HEK293 (cell line): ENCODE data around the gene FADD.

ENCODE experiments used
- CTCF ChIA-PET: fragments of 350-600 bp; formaldehyde crosslinking; extraction: SDS; loops from one replicate; lab custom pipeline; 2021; ENCODE audit warnings: antibody characterized with exemption; lab: Yijun Ruan, JAX
- POLR2A ChIA-PET: fragments of 300-600 bp; formaldehyde crosslinking; extraction: SDS; loops from one replicate; lab custom pipeline; 2020; ENCODE audit warnings: antibody characterized with exemption, inconsistent platforms; lab: Yijun Ruan, JAX
- H3K27ac ChIP-seq: fragments of 200-500 bp; sonication (Bioruptor generic); 2 replicates; pipeline ENCODE4 v1.5.1; 2014; ENCODE audit warnings: low read depth, low read length, control low read depth, inconsistent platforms; ENCODE audit errors: extremely low read depth
- H3K36me3 ChIP-seq, 2 experiments: fragments of 200-500 bp in 1 of 2; sonication (Bioruptor generic) in 1 of 2; 1 replicate in 1 of 2; 2 replicates in 1 of 2; pipeline ENCODE4 v1.5.1; 2014 to 2017; ENCODE audit warnings: inconsistent platforms in 2 of 2, low read length in 2 of 2; ENCODE audit not compliant: control insufficient read depth in 2 of 2, insufficient read depth in 1 of 2
- H3K4me1 ChIP-seq: fragments of 200-500 bp; sonication (Bioruptor generic); 2 replicates; pipeline ENCODE4 v1.5.1; 2014; ENCODE audit warnings: mild to moderate bottlenecking, low read length, inconsistent platforms; ENCODE audit not compliant: control insufficient read depth, insufficient read depth
- H3K4me3 ChIP-seq: 2 replicates; pipeline ENCODE4 v1.5.1; 2011; ENCODE audit warnings: low read depth, mild to moderate bottlenecking, control low read depth, low read length, moderate library complexity
- H3K9me3 ChIP-seq: fragments of 200-500 bp; sonication (Bioruptor generic); 2 replicates; pipeline ENCODE4 v1.5.1; 2014; ENCODE audit warnings: low read depth, low read length, inconsistent platforms; ENCODE audit not compliant: control insufficient read depth, insufficient read depth
- GLIS1 ChIP-seq: fragments of 450-650 bp; formaldehyde crosslinking; IDR thresholded peaks from 2 replicates; pipeline ENCODE4 v1.5.1; 2016; ENCODE audit warnings: missing biosample characterization, missing genetic modification characterization
- MYNN ChIP-seq: fragments of 450-650 bp; formaldehyde crosslinking; IDR thresholded peaks from 2 replicates; pipeline ENCODE4 v1.5.1; 2016; ENCODE audit warnings: missing biosample characterization, missing genetic modification characterization, borderline replicate concordance
- OVOL3 ChIP-seq: fragments of 450-650 bp; formaldehyde crosslinking; IDR thresholded peaks from 2 replicates; pipeline ENCODE4 v1.5.1; 2016; ENCODE audit warnings: missing biosample characterization, missing genetic modification characterization
- SCRT2 ChIP-seq: fragments of 450-650 bp; formaldehyde crosslinking; IDR thresholded peaks from 2 replicates; pipeline ENCODE4 v1.5.1; 2016; ENCODE audit warnings: missing biosample characterization, missing genetic modification characterization
- SP2 ChIP-seq: fragments of 450-650 bp; formaldehyde crosslinking; IDR thresholded peaks from 2 replicates; pipeline ENCODE4 v1.5.1; 2016; ENCODE audit warnings: missing biosample characterization, missing genetic modification characterization
- SP3 ChIP-seq: fragments of 450-650 bp; formaldehyde crosslinking; IDR thresholded peaks from 2 replicates; pipeline ENCODE4 v1.5.1; 2016; ENCODE audit warnings: missing biosample characterization, missing genetic modification characterization
- SP7 ChIP-seq: fragments of 450-650 bp; formaldehyde crosslinking; IDR thresholded peaks from 2 replicates; pipeline ENCODE4 v1.5.1; 2016; ENCODE audit warnings: missing biosample characterization, missing genetic modification characterization
- YY1 ChIP-seq: fragments of 450-650 bp; formaldehyde crosslinking; IDR thresholded peaks from 2 replicates; pipeline ENCODE4 v1.5.1; 2018; ENCODE audit warnings: missing biosample characterization, missing genetic modification characterization
- ZBTB17 ChIP-seq: fragments of 450-650 bp; formaldehyde crosslinking; IDR thresholded peaks from 2 replicates; pipeline ENCODE4 v1.5.1; 2016; ENCODE audit warnings: missing biosample characterization, missing genetic modification characterization
- ZBTB20 ChIP-seq: fragments of 450-650 bp; formaldehyde crosslinking; IDR thresholded peaks from 2 replicates; pipeline ENCODE4 v1.5.1; 2016; ENCODE audit warnings: missing biosample characterization, missing genetic modification characterization
- ZBTB6 ChIP-seq: fragments of 450-650 bp; formaldehyde crosslinking; IDR thresholded peaks from 2 replicates; pipeline ENCODE4 v1.5.1; 2017; ENCODE audit warnings: missing biosample characterization, missing genetic modification characterization
- ZBTB8A ChIP-seq: fragments of 450-650 bp; formaldehyde crosslinking; IDR thresholded peaks from 2 replicates; pipeline ENCODE4 v1.5.1; 2016; ENCODE audit warnings: missing biosample characterization, missing genetic modification characterization
- ZEB2 ChIP-seq: fragments of 450-650 bp; formaldehyde crosslinking; IDR thresholded peaks from 2 replicates; pipeline ENCODE4 v1.5.1; 2016; ENCODE audit warnings: missing biosample characterization, missing genetic modification characterization
- ZFP3 ChIP-seq: fragments of 450-650 bp; formaldehyde crosslinking; IDR thresholded peaks from 2 replicates; pipeline ENCODE4 v1.5.1; 2016; ENCODE audit warnings: low read depth, missing biosample characterization, missing genetic modification characterization
- ZIC2 ChIP-seq: fragments of 450-650 bp; formaldehyde crosslinking; IDR thresholded peaks from 2 replicates; pipeline ENCODE4 v1.5.1; 2016; ENCODE audit warnings: missing biosample characterization, missing genetic modification characterization
- ZNF157 ChIP-seq: fragments of 450-650 bp; formaldehyde crosslinking; IDR thresholded peaks from 2 replicates; pipeline ENCODE4 v1.5.1; 2016; ENCODE audit warnings: missing biosample characterization, missing genetic modification characterization
- ZNF2 ChIP-seq: fragments of 450-650 bp; formaldehyde crosslinking; IDR thresholded peaks from 2 replicates; pipeline ENCODE4 v1.5.1; 2016; ENCODE audit warnings: missing biosample characterization, missing genetic modification characterization
- ZNF423 ChIP-seq: fragments of 450-650 bp; formaldehyde crosslinking; IDR thresholded peaks from 2 replicates; pipeline ENCODE4 v1.5.1; 2016; ENCODE audit warnings: missing biosample characterization, missing genetic modification characterization
- ZNF549 ChIP-seq: fragments of 450-650 bp; IDR thresholded peaks from 2 replicates; pipeline ENCODE4 v1.5.1; 2018; ENCODE audit warnings: missing biosample characterization, missing genetic modification characterization, mild to moderate bottlenecking, inconsistent platforms, moderate library complexity
- ZNF561 ChIP-seq: fragments of 450-650 bp; IDR thresholded peaks from 2 replicates; pipeline ENCODE4 v1.5.1; 2018; ENCODE audit warnings: missing biosample characterization, missing genetic modification characterization, borderline replicate concordance
- ZNF701 ChIP-seq: fragments of 450-650 bp; formaldehyde crosslinking; IDR thresholded peaks from 2 replicates; pipeline ENCODE4 v1.5.1; 2016; ENCODE audit warnings: missing biosample characterization, missing genetic modification characterization
- ZNF792 ChIP-seq: fragments of 450-650 bp; formaldehyde crosslinking; IDR thresholded peaks from 2 replicates; pipeline ENCODE4 v1.5.1; 2016; ENCODE audit warnings: missing biosample characterization, missing genetic modification characterization
- ZSCAN16 ChIP-seq: fragments of 450-650 bp; formaldehyde crosslinking; IDR thresholded peaks from 2 replicates; pipeline ENCODE4 v1.5.1; 2016; ENCODE audit warnings: missing biosample characterization, missing genetic modification characterization
- ZXDB ChIP-seq: fragments of 450-650 bp; formaldehyde crosslinking; IDR thresholded peaks from 2 replicates; pipeline ENCODE4 v1.5.1; 2016; ENCODE audit warnings: missing biosample characterization, missing genetic modification characterization
- TF ChIP-seq, protein P1 (sequence below): fragments of 450-650 bp; formaldehyde crosslinking; IDR thresholded peaks from 2 replicates; pipeline ENCODE4 v1.5.1; 2016; ENCODE audit warnings: missing biosample characterization, missing genetic modification characterization
- TF ChIP-seq, protein P2 (sequence below): IDR thresholded peaks from 2 replicates; pipeline ENCODE4 v1.6.1; 2011; ENCODE audit warnings: mild to moderate bottlenecking, low read depth, low read length, borderline replicate concordance
- TF ChIP-seq, protein P3 (sequence below): fragments of 450-650 bp; formaldehyde crosslinking; IDR thresholded peaks from 2 replicates; pipeline ENCODE4 v1.5.1; 2016; ENCODE audit warnings: missing biosample characterization, missing genetic modification characterization
- TF ChIP-seq, protein P4 (sequence below): sonication (generic); formaldehyde crosslinking; IDR thresholded peaks from 2 replicates; pipeline ENCODE4 v1.8.1; 2022; ENCODE audit warnings: mild to moderate bottlenecking, moderate library complexity, missing genetic modification reagents
- TF ChIP-seq, protein P5 (sequence below): fragments of 450-650 bp; formaldehyde crosslinking; optimal IDR thresholded peaks from 2 replicates; pipeline ENCODE3; 2016; ENCODE audit warnings: missing biosample characterization, mild to moderate bottlenecking, missing genetic modification characterization

FADD gene

GRCh38 chr11:70202920-70203750 lies at the start of gene FADD:
FADD (plus strand) TSS chr11:70203296; CDS start chr11:70203460, 164 bp downstream.
- no peaks in the 10 kb centered on the region for H3K9me3 ChIP-seq
- POLR2A ChIA-PET = interaction anchor here (1.1 to 1.7 kb wide), 3 partner anchors 41 to 68 kb away, joined by 3 to 8 read pairs (median 6); partner anchors contain the start of gene PPFIA1
- H3K4me1 ChIP-seq = 0 out of 2 replicates have a peak, but pooled peaks cover 2% of the 10 kb centered on the region
- H3K4me3 ChIP-seq = peak within 1 kb of the TSS; percentile 69
- peak within 1 kb of the TSS; percentile 72; the same call in 1 of the 2 replicates for H3K27ac ChIP-seq
- peaks cover 3 to 34% of the 10 kb centered on the region in 2 experiments; a peak in 2 of 3 replicates for H3K36me3 ChIP-seq
- CTCF ChIA-PET = interaction anchor here (0.6 to 1.1 kb wide), 4 partner anchors 11 to 288 kb away, joined by 3 read pairs; no protein-coding TSS in a partner anchor
- TF ChIP-seq SP7 (tag by site-specific recombination) (peak; percentile 12; the same call in 1 of the 2 replicates), ZNF792 (0 out of 2 replicates have a peak, but pooled peaks have one; percentile 82), ZBTB17 (peak; percentile 77), ZBTB6 (tag by site-specific recombination) (peak; percentile 56; the same call in 1 of the 2 replicates), ZIC2 (tag by site-specific recombination) (peak; percentile 41), ZXDB (peak; percentile 32; the same call in 1 of the 2 replicates), ZNF2 (tag by site-specific recombination) (no peak), ZSCAN16 (tag by site-specific recombination) (peak; percentile 88), YY1 (tag by site-specific recombination) (0 out of 2 replicates have a peak, but pooled peaks have one; percentile 6), SP3 (tag by site-specific recombination) (peak; percentile 29; the same call in 1 of the 2 replicates), SCRT2 (tag by site-specific recombination) (peak; percentile 97), ZNF423 (tag by site-specific recombination) (0 out of 2 replicates have a peak, but pooled peaks have one; percentile 25), ZNF561 (tag by site-specific recombination) (peak; percentile 57; the same call in 1 of the 2 replicates), MYNN (no peak), ZNF701 (tag by site-specific recombination) (no peak), ZNF157 (tag by site-specific recombination) (no peak), SP2 (tag by site-specific recombination) (peak; percentile 39; the same call in 1 of the 2 replicates), ZEB2 (tag by site-specific recombination) (0 out of 2 replicates have a peak, but pooled peaks have one; percentile 41), ZBTB20 (tag by site-specific recombination) (0 out of 2 replicates have a peak, but pooled peaks have one; percentile 30), ZNF549 (tag by site-specific recombination) (no peak), ZFP3 (no peak), OVOL3 (tag by site-specific recombination) (0 out of 2 replicates have a peak, but pooled peaks have one; percentile 21), ZBTB8A (tag by site-specific recombination) (peak; percentile 49; the same call in 1 of the 2 replicates), GLIS1 (tag by site-specific recombination) (peak; percentile 65; the same call in 1 of the 2 replicates)
- TF ChIP-seq, protein P1, sequence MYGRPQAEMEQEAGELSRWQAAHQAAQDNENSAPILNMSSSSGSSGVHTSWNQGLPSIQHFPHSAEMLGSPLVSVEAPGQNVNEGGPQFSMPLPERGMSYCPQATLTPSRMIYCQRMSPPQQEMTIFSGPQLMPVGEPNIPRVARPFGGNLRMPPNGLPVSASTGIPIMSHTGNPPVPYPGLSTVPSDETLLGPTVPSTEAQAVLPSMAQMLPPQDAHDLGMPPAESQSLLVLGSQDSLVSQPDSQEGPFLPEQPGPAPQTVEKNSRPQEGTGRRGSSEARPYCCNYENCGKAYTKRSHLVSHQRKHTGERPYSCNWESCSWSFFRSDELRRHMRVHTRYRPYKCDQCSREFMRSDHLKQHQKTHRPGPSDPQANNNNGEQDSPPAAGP = no peak
- TF ChIP-seq, protein P2, sequence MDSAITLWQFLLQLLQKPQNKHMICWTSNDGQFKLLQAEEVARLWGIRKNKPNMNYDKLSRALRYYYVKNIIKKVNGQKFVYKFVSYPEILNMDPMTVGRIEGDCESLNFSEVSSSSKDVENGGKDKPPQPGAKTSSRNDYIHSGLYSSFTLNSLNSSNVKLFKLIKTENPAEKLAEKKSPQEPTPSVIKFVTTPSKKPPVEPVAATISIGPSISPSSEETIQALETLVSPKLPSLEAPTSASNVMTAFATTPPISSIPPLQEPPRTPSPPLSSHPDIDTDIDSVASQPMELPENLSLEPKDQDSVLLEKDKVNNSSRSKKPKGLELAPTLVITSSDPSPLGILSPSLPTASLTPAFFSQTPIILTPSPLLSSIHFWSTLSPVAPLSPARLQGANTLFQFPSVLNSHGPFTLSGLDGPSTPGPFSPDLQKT = peak; percentile 69; the same call in 1 of the 2 replicates
- TF ChIP-seq, protein P3, sequence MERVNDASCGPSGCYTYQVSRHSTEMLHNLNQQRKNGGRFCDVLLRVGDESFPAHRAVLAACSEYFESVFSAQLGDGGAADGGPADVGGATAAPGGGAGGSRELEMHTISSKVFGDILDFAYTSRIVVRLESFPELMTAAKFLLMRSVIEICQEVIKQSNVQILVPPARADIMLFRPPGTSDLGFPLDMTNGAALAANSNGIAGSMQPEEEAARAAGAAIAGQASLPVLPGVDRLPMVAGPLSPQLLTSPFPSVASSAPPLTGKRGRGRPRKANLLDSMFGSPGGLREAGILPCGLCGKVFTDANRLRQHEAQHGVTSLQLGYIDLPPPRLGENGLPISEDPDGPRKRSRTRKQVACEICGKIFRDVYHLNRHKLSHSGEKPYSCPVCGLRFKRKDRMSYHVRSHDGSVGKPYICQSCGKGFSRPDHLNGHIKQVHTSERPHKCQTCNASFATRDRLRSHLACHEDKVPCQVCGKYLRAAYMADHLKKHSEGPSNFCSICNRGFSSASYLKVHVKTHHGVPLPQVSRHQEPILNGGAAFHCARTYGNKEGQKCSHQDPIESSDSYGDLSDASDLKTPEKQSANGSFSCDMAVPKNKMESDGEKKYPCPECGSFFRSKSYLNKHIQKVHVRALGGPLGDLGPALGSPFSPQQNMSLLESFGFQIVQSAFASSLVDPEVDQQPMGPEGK (tag by site-specific recombination) = peak; percentile 73
- TF ChIP-seq, protein P4, sequence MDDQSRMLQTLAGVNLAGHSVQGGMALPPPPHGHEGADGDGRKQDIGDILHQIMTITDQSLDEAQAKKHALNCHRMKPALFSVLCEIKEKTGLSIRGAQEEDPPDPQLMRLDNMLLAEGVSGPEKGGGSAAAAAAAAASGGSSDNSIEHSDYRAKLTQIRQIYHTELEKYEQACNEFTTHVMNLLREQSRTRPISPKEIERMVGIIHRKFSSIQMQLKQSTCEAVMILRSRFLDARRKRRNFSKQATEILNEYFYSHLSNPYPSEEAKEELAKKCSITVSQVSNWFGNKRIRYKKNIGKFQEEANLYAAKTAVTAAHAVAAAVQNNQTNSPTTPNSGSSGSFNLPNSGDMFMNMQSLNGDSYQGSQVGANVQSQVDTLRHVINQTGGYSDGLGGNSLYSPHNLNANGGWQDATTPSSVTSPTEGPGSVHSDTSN (CRISPR knock-in tag) = peak; percentile 66; the same call in 1 of the 2 replicates
- TF ChIP-seq, protein P5, sequence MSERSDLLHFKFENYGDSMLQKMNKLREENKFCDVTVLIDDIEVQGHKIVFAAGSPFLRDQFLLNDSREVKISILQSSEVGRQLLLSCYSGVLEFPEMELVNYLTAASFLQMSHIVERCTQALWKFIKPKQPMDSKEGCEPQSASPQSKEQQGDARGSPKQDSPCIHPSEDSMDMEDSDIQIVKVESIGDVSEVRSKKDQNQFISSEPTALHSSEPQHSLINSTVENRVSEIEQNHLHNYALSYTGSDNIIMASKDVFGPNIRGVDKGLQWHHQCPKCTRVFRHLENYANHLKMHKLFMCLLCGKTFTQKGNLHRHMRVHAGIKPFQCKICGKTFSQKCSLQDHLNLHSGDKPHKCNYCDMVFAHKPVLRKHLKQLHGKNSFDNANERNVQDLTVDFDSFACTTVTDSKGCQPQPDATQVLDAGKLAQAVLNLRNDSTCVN (tag by site-specific recombination) = peak; percentile 84
